SK-MEL-5 (cell line): ENCODE data around the gene SIGLEC11. TPM values are rescaled to one million over a fixed set of nuclear protein-coding genes. Genes with fewer than 3 reads are reported as not detected.

Experiments used
- DNase-seq: peaks from one replicate; pipeline ENCODE4 v3.0.0-alpha.2; 2016; ENCODE audit warnings: low read depth, low spot score
- in situ Hi-C: cut with HindIII; loops from 2 replicates; pipeline ENCODE4 v1.10.0; 2016; ENCODE audit warnings: low sequenced_read_pairs, high pct_unique_total_duplicates, low pct_unique_long_range_greater_than_20kb
- total RNA-seq: library from RNA; depleted of rRNA; stranded (reverse); fragments of >200 nt; shearing (Covaris generic); gene quantifications from 2 replicates; pipeline ENCODE4 v1.2.3, GENCODE V29; 2014

Gene SIGLEC11
- total RNA-seq, 1 experiment from 2014 or later: not detected

DNA sequence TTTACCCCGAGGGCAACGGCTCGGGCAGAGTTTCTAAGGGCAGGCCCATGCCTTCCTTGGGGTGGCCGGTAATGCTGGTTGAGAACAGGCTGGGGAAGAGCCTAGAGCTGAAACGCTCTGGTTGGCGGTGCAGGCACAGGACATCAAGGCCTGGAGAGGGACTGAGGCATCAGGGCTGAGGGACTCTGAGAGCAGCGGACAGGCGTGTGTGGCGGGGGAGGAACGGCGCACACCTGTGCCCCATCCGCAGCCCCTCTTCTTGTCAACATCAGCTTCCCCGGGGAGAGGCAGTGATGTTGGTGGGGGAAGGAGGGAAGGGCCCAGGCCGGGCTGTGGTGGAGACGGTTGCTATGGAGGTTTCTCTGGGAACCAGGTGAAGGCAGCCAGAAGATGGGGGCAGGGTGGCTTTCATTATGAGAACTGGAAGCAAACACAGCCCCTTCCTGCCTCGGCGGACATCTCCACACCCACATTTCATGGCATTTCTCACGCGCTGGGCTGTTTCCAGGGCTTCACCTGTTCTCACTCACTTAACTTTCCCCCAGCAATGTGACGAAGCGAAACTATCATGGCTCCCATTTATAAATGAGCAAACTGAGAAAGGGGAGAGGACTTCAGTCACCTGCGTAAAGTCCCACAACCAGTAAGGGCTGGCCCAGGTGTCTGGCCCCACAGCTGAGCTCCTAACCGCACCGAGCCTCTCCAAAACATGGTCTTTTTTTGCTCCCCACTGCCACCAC, 40.2 kb downstream of the SIGLEC11 start:
- in situ Hi-C loops: no loop called here

DNA sequence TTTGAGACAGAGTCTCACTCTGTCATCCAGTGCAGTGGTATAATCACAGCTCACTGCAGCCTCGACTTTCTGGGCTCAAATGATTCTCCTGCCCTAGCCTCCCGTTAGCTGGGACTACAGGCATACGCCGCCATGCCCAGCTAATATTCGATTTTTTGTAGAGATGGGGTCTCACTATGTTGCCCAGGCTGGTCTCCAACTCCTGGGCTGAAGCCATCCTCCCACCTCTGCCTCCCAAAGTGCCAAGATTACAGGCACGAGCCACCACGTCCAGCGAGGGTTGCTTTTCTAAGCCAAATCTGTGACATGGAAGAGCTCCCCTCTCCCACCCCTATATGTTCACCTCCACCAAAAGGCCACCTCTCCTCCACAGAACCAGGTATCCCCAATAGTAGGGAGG, 42.9 kb downstream of the SIGLEC11 start:
- in situ Hi-C loops: no loop called here
- DNase-seq: no peak

More for the DNA sequence above, 40.2 kb downstream of the SIGLEC11 start:
- no peak for DNase-seq

DNA sequence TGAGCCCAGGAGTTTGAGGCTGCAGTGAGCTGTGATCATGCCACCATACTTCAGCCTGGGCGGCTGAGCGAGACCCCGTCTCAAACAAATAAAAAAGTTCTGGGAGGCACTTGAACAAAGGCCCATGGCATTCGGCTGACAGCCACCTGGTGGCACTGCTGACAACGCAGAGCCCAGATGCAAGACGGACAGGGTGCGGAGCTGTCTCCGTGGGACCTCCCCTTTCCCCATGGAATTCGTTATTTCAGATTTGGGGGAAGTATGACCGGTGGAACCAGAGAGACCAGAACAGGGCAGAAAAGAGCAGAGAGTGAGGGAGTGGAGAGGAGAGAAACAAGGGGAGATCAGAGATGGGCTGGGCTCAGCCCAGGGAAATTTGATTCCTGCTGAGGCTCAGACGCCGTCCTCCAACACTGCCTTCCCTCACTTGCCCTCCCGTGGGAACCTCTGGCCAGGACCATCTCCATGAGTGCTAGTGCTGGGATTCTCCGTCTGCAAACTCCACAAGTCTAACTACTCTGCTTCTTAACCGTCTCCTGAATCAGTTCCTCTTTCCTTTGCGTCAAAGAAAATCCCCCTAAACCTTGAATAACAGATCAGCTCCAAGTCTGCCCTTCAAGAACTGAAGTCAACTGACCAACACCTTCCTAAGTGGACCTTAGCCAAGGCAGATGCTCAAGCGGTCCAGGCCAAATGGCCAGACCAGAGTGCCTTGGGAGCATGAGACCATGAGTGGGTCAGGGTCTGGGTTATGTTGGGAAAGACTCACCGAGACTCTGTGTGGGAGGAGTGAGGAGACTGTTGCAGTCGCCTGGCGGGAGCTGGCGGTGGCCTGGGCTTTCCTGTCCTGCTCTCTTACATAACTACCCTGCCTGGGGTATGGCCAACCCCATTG, 43.9 kb downstream of the SIGLEC11 start:
- peak; percentile 23 for DNase-seq
- in situ Hi-C loops: no loop called here

DNA sequence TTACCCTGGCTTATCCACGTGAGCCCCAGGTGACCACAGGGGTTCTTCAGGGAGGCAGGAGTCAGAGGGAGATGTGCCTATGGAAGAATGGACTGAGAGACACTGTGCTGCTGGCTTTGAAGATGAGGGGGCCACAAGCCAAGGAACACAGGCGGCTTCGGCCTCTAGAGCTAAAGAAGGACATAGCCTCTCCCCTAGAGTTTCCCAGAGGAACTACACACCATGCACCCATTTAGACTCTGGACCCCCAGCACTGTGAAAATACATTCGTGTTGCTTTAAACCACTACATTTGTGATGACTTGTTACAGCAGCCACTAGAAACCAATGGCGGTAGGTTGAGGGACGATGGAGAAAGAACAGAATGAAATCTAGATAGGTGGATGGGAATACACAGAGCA, 45.7 kb downstream of the SIGLEC11 start:
- DNase-seq: no peak
- in situ Hi-C loops: no loop called here

DNA sequence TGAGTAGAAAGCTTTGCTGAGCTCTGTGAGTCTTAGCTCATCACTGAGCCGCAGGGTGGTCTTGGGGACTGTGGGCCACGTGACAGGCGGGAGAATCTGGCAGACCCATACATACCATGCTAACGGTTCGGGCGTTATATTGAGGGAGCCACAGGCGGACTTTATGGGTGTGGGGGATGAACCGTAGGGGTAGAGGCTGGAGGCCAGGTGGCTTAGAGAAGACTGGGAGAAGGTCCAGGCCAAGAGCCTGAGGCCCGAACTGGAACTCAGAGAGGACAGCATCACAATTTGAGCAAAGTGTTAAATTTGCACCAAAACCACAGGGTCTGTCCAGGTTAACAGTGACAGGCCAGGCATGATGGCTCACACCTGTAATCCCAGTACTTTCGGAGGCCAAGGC, 47.3 kb downstream of the SIGLEC11 start:
- in situ Hi-C loops: no loop called here
- DNase-seq: no peak

DNA sequence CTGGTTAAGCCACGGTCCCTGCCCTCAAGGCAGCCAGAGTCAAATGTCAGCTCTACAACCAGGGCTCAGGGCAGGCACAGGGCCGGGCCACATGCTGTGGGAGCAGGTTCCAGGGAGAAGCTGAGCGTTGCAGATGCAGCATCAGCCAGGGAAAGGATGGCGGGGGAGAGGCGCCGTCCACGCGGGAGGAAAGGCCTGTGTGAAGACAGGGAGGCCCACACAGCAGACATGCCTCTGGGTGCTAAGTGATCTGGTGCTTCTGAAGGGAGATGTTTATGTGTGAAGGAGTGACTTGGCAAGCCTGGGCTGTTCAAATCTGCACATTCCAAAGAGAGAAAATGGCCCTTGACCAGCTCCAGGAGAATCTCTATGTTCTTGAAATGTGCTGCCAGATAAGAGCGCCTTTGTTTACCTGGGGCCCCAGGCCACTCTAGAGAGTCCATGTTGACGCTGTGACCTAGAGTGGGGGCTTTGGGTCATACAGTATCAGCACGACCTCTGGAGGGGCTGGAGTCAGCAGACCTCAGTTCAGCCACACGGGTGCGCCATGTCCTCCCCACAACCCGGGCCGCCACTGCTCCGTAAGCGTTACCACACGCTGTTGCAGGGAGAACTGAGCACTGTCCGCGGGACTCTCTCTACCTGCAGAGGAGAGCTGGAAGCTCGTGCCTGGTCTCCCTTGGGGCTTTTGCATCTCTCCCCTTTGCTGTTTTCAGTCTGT, 47.8 kb downstream of the SIGLEC11 start:
- in situ Hi-C loops: no loop called here
- DNase-seq: no peak

DNA sequence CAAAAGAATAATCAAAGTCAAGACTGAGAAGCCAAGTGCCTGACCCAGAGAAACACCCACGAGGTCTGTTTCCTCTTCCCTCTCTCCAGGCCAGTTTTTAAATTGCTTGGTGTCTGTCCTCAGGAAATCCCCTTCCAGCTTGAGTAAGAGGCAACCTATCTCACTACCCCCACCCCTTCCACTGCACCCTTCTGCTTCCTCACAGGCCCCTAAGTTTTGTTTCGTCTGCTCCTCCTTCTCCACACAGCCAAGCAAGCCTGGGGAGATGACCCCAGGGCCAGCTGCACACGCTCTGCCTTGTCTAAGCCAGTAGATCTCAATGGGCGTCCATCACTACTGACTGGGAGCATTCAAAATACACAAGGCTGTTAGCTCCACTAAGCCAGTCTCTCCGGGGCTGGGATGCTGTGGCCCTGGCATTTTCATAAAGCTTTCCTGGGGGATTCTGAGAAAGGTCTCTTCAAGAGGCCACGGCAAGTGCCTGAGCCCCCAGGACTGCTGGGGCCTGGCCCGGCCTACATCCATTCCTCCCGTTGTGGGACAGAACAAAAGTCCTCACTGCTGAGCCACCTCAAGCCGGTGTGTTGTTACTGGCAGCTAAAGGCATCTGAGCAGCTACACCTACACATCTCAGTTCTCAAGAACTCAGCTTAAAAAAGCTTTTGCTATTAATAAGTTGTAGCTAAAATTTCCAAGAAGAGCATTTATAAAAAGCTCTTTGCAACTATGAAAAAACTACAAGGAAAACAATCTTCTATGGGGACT, 49.4 kb downstream of the SIGLEC11 start:
- in situ Hi-C loops: no loop called here
- no peak for DNase-seq

DNA sequence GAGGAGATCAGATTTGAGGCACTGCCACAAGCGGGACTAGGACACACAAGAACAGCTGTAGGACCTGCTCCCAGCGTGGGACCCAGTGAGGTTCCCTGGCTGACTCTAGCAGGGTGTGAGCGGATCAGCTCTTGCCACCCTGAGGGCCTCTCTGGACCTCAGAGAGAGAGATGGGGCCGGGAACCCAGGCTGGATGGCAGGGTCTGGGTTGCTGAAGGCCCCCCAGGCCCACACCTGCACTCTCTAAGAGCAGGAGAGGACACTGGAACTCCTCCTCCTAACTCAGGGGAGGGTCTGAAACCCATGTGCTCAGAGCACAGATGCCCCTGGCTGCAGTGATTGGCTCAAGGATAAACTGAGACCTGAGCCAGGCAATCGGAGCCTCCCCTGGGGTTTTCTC, 50.8 kb downstream of the SIGLEC11 start:
- in situ Hi-C loops: no loop called here
- DNase-seq: no peak

DNA sequence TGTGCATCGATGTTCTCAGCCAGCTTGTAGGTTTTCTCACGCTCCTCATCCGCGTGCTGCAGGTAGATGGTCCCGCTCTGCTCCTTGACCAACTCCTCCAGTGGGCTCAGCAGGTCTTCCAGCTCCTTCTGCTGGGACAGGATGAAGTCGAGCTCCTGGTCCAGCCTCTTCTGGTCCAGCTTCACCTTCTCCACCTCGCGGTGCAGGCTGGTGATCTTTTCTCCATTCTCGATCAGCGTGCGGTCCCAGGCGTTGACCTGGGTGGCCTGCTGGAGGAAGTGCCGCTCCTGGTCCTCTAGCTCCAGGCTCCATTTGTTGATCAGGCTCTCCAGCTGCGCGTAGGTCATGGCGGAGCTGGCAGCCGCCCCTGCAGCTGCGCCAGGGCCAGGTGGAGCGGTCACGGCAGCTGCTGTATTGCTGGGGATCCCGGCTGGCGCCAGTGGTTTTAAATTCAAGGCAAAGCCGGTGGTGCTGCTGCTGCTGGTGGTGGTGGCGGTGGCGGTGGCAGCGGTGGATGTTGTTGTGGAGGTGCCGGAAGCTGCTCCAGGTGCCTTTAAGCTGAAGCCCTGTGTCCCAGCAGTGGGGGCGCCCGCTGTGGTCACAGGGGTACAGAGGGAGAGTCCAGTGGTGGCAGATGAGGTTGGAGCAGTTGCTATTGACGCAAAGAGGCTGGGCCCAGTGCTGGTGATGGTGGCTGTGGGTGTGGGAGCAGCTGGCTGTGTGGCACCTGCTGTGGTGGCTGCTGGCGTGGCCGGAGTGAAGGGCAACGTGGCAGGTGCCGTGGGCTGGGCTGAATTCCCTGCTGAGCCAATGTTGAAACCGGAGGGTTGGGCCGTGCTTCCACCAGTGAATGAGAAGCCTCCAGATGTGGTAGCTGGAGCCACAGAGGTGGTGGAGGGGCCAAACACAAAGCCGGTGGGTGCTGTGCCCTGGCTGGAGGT, 52.2 kb downstream of the SIGLEC11 start:
- DNase-seq: no peak
- in situ Hi-C loops: no loop called here

DNA sequence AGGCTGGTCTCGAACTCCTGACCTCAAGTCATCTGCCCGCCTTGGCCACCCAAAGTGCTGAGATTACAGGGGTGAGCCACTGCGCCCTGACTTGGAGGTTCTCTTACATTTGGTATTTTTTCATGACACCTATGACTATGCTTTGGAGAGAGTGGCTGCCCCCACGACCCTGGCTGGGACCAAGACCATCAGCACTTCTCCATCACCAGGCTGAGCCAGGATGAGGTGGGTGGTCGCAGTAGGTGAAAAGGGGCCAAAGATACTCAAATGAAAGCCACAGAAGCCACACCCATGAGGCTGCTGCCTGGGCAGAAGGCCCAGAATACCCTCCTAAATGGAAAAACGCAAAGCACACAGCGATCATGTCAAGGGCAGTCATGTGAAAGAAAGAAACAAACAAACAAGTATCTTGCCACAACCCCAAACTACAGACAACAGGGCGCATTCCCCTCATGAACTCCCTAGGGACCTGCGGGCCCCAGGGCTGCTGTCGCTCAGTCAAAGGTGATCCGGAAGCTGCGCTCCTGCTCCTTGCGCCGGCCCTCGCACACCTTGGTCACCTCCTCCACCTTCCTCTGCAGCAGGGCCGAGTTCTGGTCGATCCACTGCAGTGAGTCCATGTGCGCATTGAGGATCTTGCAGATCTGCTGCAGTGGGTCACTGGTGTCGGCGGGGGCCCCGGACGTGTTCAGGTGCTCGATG, 53.1 kb downstream of the SIGLEC11 start:
- in situ Hi-C loops: no loop called here
- no peak for DNase-seq

DNA sequence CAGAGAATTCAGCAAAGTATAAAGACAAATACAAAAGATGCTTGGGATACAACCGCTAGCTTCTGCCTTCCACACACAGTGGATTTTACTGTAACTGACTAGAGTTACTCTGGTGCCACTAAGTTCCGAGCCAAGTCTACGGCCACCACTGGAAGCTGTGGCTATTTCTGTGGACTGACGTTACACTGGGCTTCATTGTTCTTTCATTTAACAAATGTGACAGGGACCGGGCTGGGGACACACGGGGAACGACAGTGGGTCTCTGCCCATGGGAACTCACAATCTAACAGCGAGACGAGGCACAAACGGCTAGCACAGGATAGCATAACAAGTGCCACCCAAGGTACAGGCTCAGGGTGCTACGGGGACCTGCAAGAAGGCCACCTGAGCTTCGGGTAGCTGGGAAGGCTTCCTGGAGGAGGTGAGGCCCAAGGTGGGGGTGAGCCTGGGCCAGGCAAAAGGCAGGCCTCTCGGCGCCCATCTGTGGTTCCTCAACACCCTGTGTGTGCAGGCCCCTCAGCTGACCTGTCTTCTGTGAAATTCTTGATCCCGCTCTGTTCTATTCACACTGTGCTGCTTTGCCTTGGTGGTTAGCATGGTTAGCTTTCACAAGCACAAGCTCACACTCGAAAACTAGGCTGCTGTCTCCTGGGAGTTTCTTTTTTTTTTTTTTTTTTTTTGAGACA, 54.0 kb downstream of the SIGLEC11 start:
- in situ Hi-C loops: no loop called here
- DNase-seq: no peak

DNA sequence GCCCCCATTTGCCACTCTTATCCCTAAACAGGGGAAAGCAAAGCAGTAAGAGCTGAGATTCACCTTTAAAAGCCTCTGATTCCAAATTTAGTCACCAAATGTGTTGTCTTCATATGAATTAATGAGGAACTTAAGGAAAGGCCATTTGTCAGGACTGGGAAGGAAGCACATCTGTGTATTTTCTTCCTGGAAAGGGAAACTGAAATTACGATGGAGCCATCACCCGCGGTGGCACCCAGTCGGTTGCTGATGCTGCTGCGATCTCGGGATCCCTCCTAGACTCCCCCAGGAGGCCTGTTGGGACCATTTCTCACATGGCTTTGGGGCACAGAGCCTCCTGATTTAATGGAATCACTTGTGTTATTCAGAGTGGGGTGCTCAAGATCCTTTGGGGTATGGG, 56.8 kb downstream of the SIGLEC11 start:
- in situ Hi-C loops: no loop called here
- no peak for DNase-seq
